Cortex of kidney (tissue), 1 donor: ENCODE results near the gene ZNF451.
"Not testable (repeated sequence)": the region's sequence is repeated elsewhere in the genome, so short reads cannot be mapped to it uniquely, and the experiment has no call there.

Source experiments
- DNase-seq: peaks from one replicate; lab custom pipeline; 2025; lab: John Stamatoyannopoulos, UW

The ZNF451 gene

GRCh38 chr6:57090458-57091067, 575 bp downstream of the ZNF451 start:
- not testable (repeated sequence) for DNase-seq

GRCh38 chr6:57091375-57091774, 1.4 kb downstream of the ZNF451 start:
- DNase-seq: not testable (repeated sequence)

- no peak for DNase-seq
These were observed 4.7 kb downstream of the ZNF451 start for GRCh38 chr6:57094689-57095088.

GRCh38 chr6:57097596-57097995, 7.6 kb downstream of the ZNF451 start:
- no peak for DNase-seq

GRCh38 chr6:57102976-57103375, 13.0 kb downstream of the ZNF451 start:
- no peak for DNase-seq

- DNase-seq: no peak
These were observed 14.3 kb downstream of the ZNF451 start for GRCh38 chr6:57104336-57104735.

- DNase-seq: no peak
These were observed 17.0 kb downstream of the ZNF451 start for GRCh38 chr6:57106990-57107389.

- no peak for DNase-seq
These were observed 18.7 kb downstream of the ZNF451 start for GRCh38 chr6:57108691-57109090.

- no peak for DNase-seq
These were observed 19.9 kb downstream of the ZNF451 start for GRCh38 chr6:57109880-57110279.

GRCh38 chr6:57113105-57113504, 23.1 kb downstream of the ZNF451 start:
- no peak for DNase-seq

GRCh38 chr6:57116776-57117175, 26.8 kb downstream of the ZNF451 start:
- DNase-seq: no peak

GRCh38 chr6:57117796-57118195, 27.8 kb downstream of the ZNF451 start:
- DNase-seq: no peak

- DNase-seq: no peak
These were observed 33.1 kb downstream of the ZNF451 start for GRCh38 chr6:57123111-57123510.

- no peak for DNase-seq
These were observed 37.8 kb downstream of the ZNF451 start for GRCh38 chr6:57127763-57128162.

GRCh38 chr6:57130661-57131177, 40.7 kb downstream of the ZNF451 start:
- DNase-seq: no peak

GRCh38 chr6:57134954-57135353, 45.0 kb downstream of the ZNF451 start:
- DNase-seq: no peak

- DNase-seq: no peak
These were observed 45.9 kb downstream of the ZNF451 start for GRCh38 chr6:57135885-57136284.

- no peak for DNase-seq
These were observed 47.4 kb downstream of the ZNF451 start for GRCh38 chr6:57137350-57137749.

GRCh38 chr6:57138026-57138425, 48.0 kb downstream of the ZNF451 start:
- DNase-seq: no peak

- DNase-seq: no peak
These were observed 51.6 kb downstream of the ZNF451 start for GRCh38 chr6:57141451-57142177.

GRCh38 chr6:57142178-57142525, 52.2 kb downstream of the ZNF451 start:
- no peak for DNase-seq

- DNase-seq: no peak
These were observed 53.7 kb downstream of the ZNF451 start for GRCh38 chr6:57143690-57144089.

- no peak for DNase-seq
These were observed 57.4 kb downstream of the ZNF451 start for GRCh38 chr6:57147401-57147800.
